Loucy (cell line): Measurements from ENCODE around the gene ROBO4.

Source experiments
- H2AFZ ChIP-seq: fragments of 200-600 bp; sonication (generic); 2 replicates; pipeline ENCODE4 v1.6.0; 2016; ENCODE audit warnings: antibody characterized with exemption, mild to moderate bottlenecking, low read length, moderate library complexity
- H3F3A ChIP-seq: fragments of 200-600 bp; 2 replicates; pipeline ENCODE4 v1.6.0; 2016; ENCODE audit warnings: antibody characterized with exemption, low read depth, mild to moderate bottlenecking
- H3K27me3 ChIP-seq: fragments of 200-600 bp; sonication (generic); 2 replicates; pipeline ENCODE4 v1.6.1; 2014; ENCODE audit warnings: low read length, mild to moderate bottlenecking; ENCODE audit not compliant: insufficient read depth, poor library complexity, severe bottlenecking
- H3K36me3 ChIP-seq: fragments of 200-600 bp; sonication (generic); 2 replicates; pipeline ENCODE4 v1.6.1; 2016; ENCODE audit warnings: low read length; ENCODE audit not compliant: insufficient read depth
- H3K4me1 ChIP-seq: fragments of 200-600 bp; sonication (generic); 2 replicates; pipeline ENCODE4 v1.5.1; 2014; ENCODE audit warnings: low read length, mild to moderate bottlenecking; ENCODE audit not compliant: insufficient read depth, poor library complexity, severe bottlenecking
- H3K4me2 ChIP-seq: fragments of 200-600 bp; sonication (generic); 2 replicates; pipeline ENCODE4 v1.6.0; 2014; ENCODE audit warnings: antibody characterized with exemption, low read length, low read depth, mild to moderate bottlenecking; ENCODE audit not compliant: poor library complexity, severe bottlenecking
- H3K4me3 ChIP-seq: fragments of 200-600 bp; sonication (generic); 2 replicates; pipeline ENCODE4 v1.5.1; 2014; ENCODE audit warnings: low read length, mild to moderate bottlenecking, mixed read lengths; ENCODE audit not compliant: poor library complexity, severe bottlenecking
- H3K79me2 ChIP-seq: fragments of 200-600 bp; sonication (generic); 2 replicates; pipeline ENCODE4 v1.6.1; 2014; ENCODE audit warnings: low read length; ENCODE audit not compliant: insufficient read depth
- H3K9ac ChIP-seq: fragments of 200-600 bp; sonication (generic); 2 replicates; pipeline ENCODE4 v1.6.0; 2014; ENCODE audit warnings: mild to moderate bottlenecking, low read depth, low read length, moderate library complexity; ENCODE audit not compliant: poor library complexity, severe bottlenecking
- H3K9me2 ChIP-seq: fragments of 200-600 bp; sonication (generic); replicated peaks from 2 replicates; pipeline ENCODE4 v1.6.1; 2016; ENCODE audit warnings: low read depth, low read length, mixed read lengths
- H3K9me3 ChIP-seq: fragments of 200-600 bp; sonication (generic); 2 replicates; pipeline ENCODE4 v1.6.1; 2014; ENCODE audit warnings: mild to moderate bottlenecking, antibody characterized with exemption, low read length, low read depth; ENCODE audit not compliant: insufficient read depth
- H4K20me1 ChIP-seq: fragments of 200-600 bp; sonication (generic); 2 replicates; pipeline ENCODE4 v1.6.0; 2014; ENCODE audit warnings: antibody characterized with exemption, low read length, mild to moderate bottlenecking; ENCODE audit not compliant: insufficient read depth, poor library complexity, severe bottlenecking
- EZH2phosphoT487 ChIP-seq: fragments of 200-600 bp; IDR thresholded peaks from 2 replicates; pipeline ENCODE4 v1.6.1; 2018; ENCODE audit warnings: antibody characterized with exemption, mild to moderate bottlenecking, moderate library complexity, borderline replicate concordance
- TF ChIP-seq, protein P1 (sequence below): fragments of 200-600 bp; sonication (generic); conservative IDR thresholded peaks from 2 replicates; pipeline ENCODE4 v1.5.1; 2014; ENCODE audit warnings: mild to moderate bottlenecking, antibody characterized with exemption, low read length

Gene ROBO4

GRCh38 chr11:124872741-124873140 is 24.9 kb downstream of the ROBO4 start:
- no peak overlapping the region for H3K4me3 ChIP-seq
- H3K27me3 ChIP-seq, result no peaks in the 10 kb centered on the region
- peak overlapping the region; percentile 17 for H3K4me2 ChIP-seq
- no peaks in the 10 kb centered on the region for H3F3A ChIP-seq
- peaks cover 14% of the 10 kb centered on the region for H3K4me1 ChIP-seq
- H3K9ac ChIP-seq, result no peak overlapping the region
- H3K9me2 ChIP-seq, result no peaks in the 10 kb centered on the region
- H3K79me2 ChIP-seq, result no peaks in the 10 kb centered on the region
- H3K36me3 ChIP-seq, result no peaks in the 10 kb centered on the region
- H4K20me1 ChIP-seq, result no peaks in the 10 kb centered on the region
- no peak for TF ChIP-seq EZH2phosphoT487
- TF ChIP-seq, protein P1, sequence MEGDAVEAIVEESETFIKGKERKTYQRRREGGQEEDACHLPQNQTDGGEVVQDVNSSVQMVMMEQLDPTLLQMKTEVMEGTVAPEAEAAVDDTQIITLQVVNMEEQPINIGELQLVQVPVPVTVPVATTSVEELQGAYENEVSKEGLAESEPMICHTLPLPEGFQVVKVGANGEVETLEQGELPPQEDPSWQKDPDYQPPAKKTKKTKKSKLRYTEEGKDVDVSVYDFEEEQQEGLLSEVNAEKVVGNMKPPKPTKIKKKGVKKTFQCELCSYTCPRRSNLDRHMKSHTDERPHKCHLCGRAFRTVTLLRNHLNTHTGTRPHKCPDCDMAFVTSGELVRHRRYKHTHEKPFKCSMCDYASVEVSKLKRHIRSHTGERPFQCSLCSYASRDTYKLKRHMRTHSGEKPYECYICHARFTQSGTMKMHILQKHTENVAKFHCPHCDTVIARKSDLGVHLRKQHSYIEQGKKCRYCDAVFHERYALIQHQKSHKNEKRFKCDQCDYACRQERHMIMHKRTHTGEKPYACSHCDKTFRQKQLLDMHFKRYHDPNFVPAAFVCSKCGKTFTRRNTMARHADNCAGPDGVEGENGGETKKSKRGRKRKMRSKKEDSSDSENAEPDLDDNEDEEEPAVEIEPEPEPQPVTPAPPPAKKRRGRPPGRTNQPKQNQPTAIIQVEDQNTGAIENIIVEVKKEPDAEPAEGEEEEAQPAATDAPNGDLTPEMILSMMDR, result no peak
- H3K9me3 ChIP-seq, result no peaks in the 10 kb centered on the region
- peak overlapping the region; percentile 54; the same call in 1 of the 2 replicates for H2AFZ ChIP-seq

- Histone ChIP-seq H2AFZ (peak overlapping the region; percentile 54; the same call in 1 of the 2 replicates), H3K79me2 (no peaks in the 10 kb centered on the region), H3K4me1 (peaks cover 14% of the 10 kb centered on the region), H3K9ac (no peak overlapping the region), H3F3A (no peaks in the 10 kb centered on the region), H3K4me2 (peak overlapping the region; percentile 17), H3K9me2 (no peaks in the 10 kb centered on the region), H3K27me3 (no peaks in the 10 kb centered on the region), H4K20me1 (no peaks in the 10 kb centered on the region), H3K36me3 (no peaks in the 10 kb centered on the region), H3K4me3 (no peak overlapping the region), H3K9me3 (no peaks in the 10 kb centered on the region)
- TF ChIP-seq, protein P1, result no peak
- no peak for TF ChIP-seq EZH2phosphoT487
Observed at GRCh38 chr11:124872280-124872679, 25.4 kb downstream of the ROBO4 start.

DNA sequence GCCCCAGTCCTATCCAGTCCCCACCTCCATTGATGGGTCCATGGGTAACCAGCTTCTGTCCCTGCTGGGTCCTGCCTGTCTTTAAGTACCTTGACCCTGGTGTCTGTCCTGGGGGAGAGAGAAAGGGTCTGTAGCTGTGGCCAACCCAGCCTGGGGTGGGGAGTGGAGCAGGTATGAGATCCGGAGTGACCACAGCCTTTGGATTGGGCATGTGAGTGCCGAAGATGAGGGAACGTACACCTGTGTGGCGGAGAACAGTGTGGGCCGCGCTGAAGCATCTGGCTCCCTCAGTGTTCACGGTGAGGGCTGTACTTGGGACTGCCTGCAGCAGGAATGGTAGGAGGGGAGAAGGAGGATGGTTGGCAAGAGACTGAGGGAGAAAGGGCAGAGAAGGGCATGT is 27.2 kb downstream of the ROBO4 start:
- no peak for TF ChIP-seq EZH2phosphoT487
- TF ChIP-seq, protein P1, result no peak
- Histone ChIP-seq H2AFZ (no peak overlapping the region), H3K79me2 (no peaks in the 10 kb centered on the region), H3K9me2 (no peaks in the 10 kb centered on the region), H4K20me1 (no peaks in the 10 kb centered on the region), H3K9ac (no peak overlapping the region), H3F3A (no peaks in the 10 kb centered on the region), H3K4me1 (peaks cover 7% of the 10 kb centered on the region), H3K4me3 (no peak overlapping the region), H3K27me3 (no peaks in the 10 kb centered on the region), H3K36me3 (no peaks in the 10 kb centered on the region), H3K4me2 (no peak overlapping the region), H3K9me3 (no peaks in the 10 kb centered on the region)
